A549 (cell line): ENCODE data around the gene ZRANB1. TPM values are rescaled to one million over a fixed set of nuclear protein-coding genes. Genes with fewer than 3 reads are reported as not detected.

ENCODE experiments used
- ATAC-seq, 2 experiments: fragments of 200-7000 bp in 1 of 2; fragments of >200 bp in 1 of 2; cut with Nextera tagmentation in 1 of 2; cut with Tn5 transposase in 1 of 2; 3 replicates each; pipeline versions ENCODE4 v1.8.0 to v1.9.1; 2018 to 2020; ENCODE audit warnings: mild to moderate bottlenecking in 1 of 2, moderate library complexity in 1 of 2
- CTCF ChIA-PET: fragments of 300-600 bp; sonication (Branson Sonifier 250); formaldehyde crosslinking; extraction: SDS; loops from one replicate; lab custom pipeline; 2021; ENCODE audit warnings: antibody characterized with exemption, inconsistent platforms; lab: Yijun Ruan, JAX
- POLR2A ChIA-PET: fragments of 350-600 bp; formaldehyde crosslinking; extraction: SDS; loops from one replicate; lab custom pipeline; 2021; ENCODE audit warnings: antibody characterized with exemption, inconsistent platforms; lab: Yijun Ruan, JAX
- DNase-seq, 2 experiments: peaks; one replicate each; pipeline versions ENCODE4 v3.0.0 to v3.0.0-alpha.2; 2011 to 2016; ENCODE audit warnings: low read depth in 1 of 2, low spot score in 1 of 2
- FAIRE-seq: peaks from 2 replicates; lab custom pipeline; 2011; peaks lifted over from hg19 to GRCh38; lab: Jason Lieb, UNC
- H3K27ac ChIP-seq, 2 experiments: fragments of >200 bp; sonication (Bioruptor Twin); formaldehyde crosslinking; 3 replicates each; pipeline ENCODE4 v1.5.1; 2016 to 2017
- H3K4me1 ChIP-seq: fragments of >200 bp; sonication (Bioruptor Twin); formaldehyde crosslinking; 3 replicates; pipeline ENCODE4 v1.6.1; 2016
- H3K4me2 ChIP-seq: fragments of >200 bp; sonication (Bioruptor Twin); formaldehyde crosslinking; 3 replicates; pipeline ENCODE4 v1.6.1; 2016
- H3K4me3 ChIP-seq: fragments of >200 bp; sonication (Bioruptor Twin); formaldehyde crosslinking; 3 replicates; pipeline ENCODE4 v1.5.1; 2016
- H3K9me3 ChIP-seq: fragments of >200 bp; sonication (Bioruptor Twin); formaldehyde crosslinking; 3 replicates; pipeline ENCODE4 v1.6.1; 2016
- BCL3 ChIP-seq: fragments of >200 bp; sonication (Bioruptor Twin); formaldehyde crosslinking; IDR thresholded peaks from 3 replicates; pipeline ENCODE4 v1.6.1; 2016
- CBX2 ChIP-seq: fragments of 200-600 bp; sonication (generic); IDR thresholded peaks from 2 replicates; pipeline ENCODE4 v1.6.1; 2016; ENCODE audit warnings: low read depth, mild to moderate bottlenecking, borderline replicate concordance
- CBX8 ChIP-seq: fragments of 200-600 bp; sonication (generic); IDR thresholded peaks from 2 replicates; pipeline ENCODE4 v1.6.1; 2016
- CTCF ChIP-seq: fragments of >200 bp; sonication (Bioruptor Twin); formaldehyde crosslinking; IDR thresholded peaks from 3 replicates; pipeline ENCODE4 v1.5.1; 2016
- E2F6 ChIP-seq: IDR thresholded peaks from 2 replicates; pipeline ENCODE4 v1.6.1; 2012; ENCODE audit warnings: low read depth, borderline replicate concordance
- EHF ChIP-seq: fragments of 250-450 bp; sonication (Bioruptor Pico); IDR thresholded peaks from 2 replicates; pipeline ENCODE4 v1.5.0; 2020; ENCODE audit warnings: mild to moderate bottlenecking
- ELK1 ChIP-seq: fragments of 150-350 bp; IDR thresholded peaks from 2 replicates; pipeline ENCODE4 v1.6.1; 2014; ENCODE audit warnings: low read depth, mild to moderate bottlenecking, low read length
- FOSB ChIP-seq: fragments of 250-450 bp; sonication (Bioruptor Pico); IDR thresholded peaks from 2 replicates; pipeline ENCODE4 v1.5.0; 2020; ENCODE audit warnings: mild to moderate bottlenecking, moderate library complexity
- FOSL2 ChIP-seq, 2 experiments: fragments of 450-650 bp in 1 of 2; fragments of >200 bp in 1 of 2; sonication (Bioruptor Twin) in 1 of 2; formaldehyde crosslinking; IDR thresholded peaks; 2 replicates each; pipeline versions ENCODE4 v1.5.0 to v1.6.1; 2016 to 2020; ENCODE audit warnings: mild to moderate bottlenecking in 1 of 2, moderate library complexity in 1 of 2
- HES2 ChIP-seq: fragments of >200 bp; sonication (Bioruptor Twin); formaldehyde crosslinking; IDR thresholded peaks from 2 replicates; pipeline ENCODE4 v1.6.1; 2016
- HOXA7 ChIP-seq: fragments of 250-450 bp; sonication (Bioruptor Pico); IDR thresholded peaks from 2 replicates; pipeline ENCODE4 v1.5.0; 2020; ENCODE audit warnings: mild to moderate bottlenecking, moderate library complexity
- HOXB13 ChIP-seq: fragments of 250-450 bp; sonication (Bioruptor Pico); IDR thresholded peaks from 2 replicates; pipeline ENCODE4 v1.5.0; 2020; ENCODE audit warnings: low read depth, mild to moderate bottlenecking, moderate library complexity
- MAFK ChIP-seq: fragments of 450-650 bp; IDR thresholded peaks from 2 replicates; pipeline ENCODE4 v1.6.1; 2014; ENCODE audit not compliant: partially characterized antibody
- MAZ ChIP-seq: fragments of 150-350 bp; IDR thresholded peaks from 2 replicates; pipeline ENCODE4 v1.6.1; 2014; ENCODE audit warnings: antibody characterized with exemption, low read depth, low read length, borderline replicate concordance
- NFE2L2 ChIP-seq: fragments of 150-350 bp; conservative IDR thresholded peaks from 2 replicates; pipeline ENCODE4 v1.6.1; 2014; ENCODE audit warnings: low read length
- NPAS2 ChIP-seq: fragments of 250-450 bp; sonication (Bioruptor Pico); IDR thresholded peaks from 2 replicates; pipeline ENCODE4 v1.8.0; 2022; ENCODE audit warnings: mild to moderate bottlenecking, moderate library complexity, borderline replicate concordance
- NR3C1 ChIP-seq: fragments of >200 bp; sonication (Bioruptor Twin); formaldehyde crosslinking; IDR thresholded peaks from 3 replicates; pipeline ENCODE4 v1.6.1; 2017
- POLR2AphosphoS2 ChIP-seq: conservative IDR thresholded peaks from 2 replicates; pipeline ENCODE4 v1.6.1; 2012; ENCODE audit warnings: low read length, improper control_type of control experiment, inconsistent platforms
- RAD21 ChIP-seq, 2 experiments: fragments of >200 bp in 1 of 2; sonication (Bioruptor Twin) in 1 of 2; formaldehyde crosslinking in 1 of 2; IDR thresholded peaks in 1 of 2; conservative IDR thresholded peaks in 1 of 2; 2 replicates in 1 of 2; 3 replicates in 1 of 2; pipeline ENCODE4 v1.6.1; 2012 to 2018; ENCODE audit warnings: inconsistent platforms in 1 of 2
- SREBF2 ChIP-seq: fragments of 450-650 bp; IDR thresholded peaks from 2 replicates; pipeline ENCODE4 v1.6.1; 2014; ENCODE audit warnings: mild to moderate bottlenecking, moderate library complexity
- TFCP2L1 ChIP-seq: fragments of 250-450 bp; sonication (Bioruptor Pico); IDR thresholded peaks from 2 replicates; pipeline ENCODE4 v1.5.0; 2021; ENCODE audit warnings: mild to moderate bottlenecking
- TP53 ChIP-seq: fragments of 250-450 bp; sonication (Bioruptor Pico); IDR thresholded peaks from 2 replicates; pipeline ENCODE4 v1.5.0; 2021; ENCODE audit warnings: mild to moderate bottlenecking, moderate library complexity
- WGBS: methylation state at CpG from one replicate; pipeline ENCODE4 v1.1.6; 2017; ENCODE audit errors: missing lambda C conversion rate; 5-methylcytosine and 5-hydroxymethylcytosine counted together
- polyA plus RNA-seq, 4 experiments: library from polyadenylated mRNA; depleted of rRNA in 3 of 4; stranded (reverse); fragments of >200 nt; fragmentation: RNase III in 1 of 4; extraction: RNeasy Plus Mini Kit Qiagen cat#74134 plus additional on column Dnase treatment in 1 of 4; gene quantifications; 2 replicates in 3 of 4; 3 replicates in 1 of 4; pipeline ENCODE4 v1.2.3, GENCODE V29; 2011 to 2017

The ZRANB1 gene
- polyA plus RNA-seq, 2 of the 4 experiments (the other 2 are of a cell fraction) = 8.0 to 19.5 TPM

GRCh38 chr10:125011171-125011925 is 69.4 kb downstream of the ZRANB1 start:
- TF ChIP-seq HES2 = no peak
- TF ChIP-seq BCL3 = no peak
- no peak for TF ChIP-seq TFCP2L1 (CRISPR knock-in tag)
- no peak for TF ChIP-seq TP53 (CRISPR knock-in tag)
- TF ChIP-seq HOXB13 (CRISPR knock-in tag) = no peak
- no peak for TF ChIP-seq MAFK
- TF ChIP-seq FOSL2 (IDR thresholded peaks at IDR 0.05) = no peak
- TF ChIP-seq FOSL2 (CRISPR knock-in tag; IDR thresholded peaks at IDR 0.05) = no peak
- TF ChIP-seq CBX2 = no peak
- no peak for TF ChIP-seq CBX8
- TF ChIP-seq MAZ = no peak
- TF ChIP-seq RAD21 (conservative IDR thresholded peaks at IDR 0.05 in 1 of 2, IDR thresholded peaks at IDR 0.05 in 1 of 2) = no peak
- no peak for TF ChIP-seq NFE2L2
- WGBS = 91% methylated on average over 16 of the region's 16 CpGs
- POLR2A ChIA-PET = no interaction called here
- no peak for DNase-seq
- Histone ChIP-seq H3K9me3 (no peaks in the 10 kb centered on the region), H3K4me3 (no peak overlapping the region), H3K4me2 (no peak overlapping the region), H3K27ac (no peak overlapping the region), H3K4me1 (no peaks in the 10 kb centered on the region)
- no peak for FAIRE-seq
- CTCF ChIA-PET = interaction anchor here (0.9 to 2.1 kb wide), 6 partner anchors 9 to 50 kb away, joined by 3 to 9 read pairs (median 4); no protein-coding TSS in a partner anchor
- ATAC-seq = no peak

GRCh38 chr10:125011926-125012705 is 70.2 kb downstream of the ZRANB1 start:
- Histone ChIP-seq H3K27ac (no peak overlapping the region), H3K4me1 (no peaks in the 10 kb centered on the region), H3K9me3 (no peaks in the 10 kb centered on the region), H3K4me3 (no peak overlapping the region), H3K4me2 (no peak overlapping the region)
- 90% methylated on average over 27 of the region's 27 CpGs for WGBS
- no peak for TF ChIP-seq SREBF2
- TF ChIP-seq E2F6 = no peak
- TF ChIP-seq HOXA7 (CRISPR knock-in tag) = no peak
- no peak for TF ChIP-seq FOSB (CRISPR knock-in tag)
- no peak for DNase-seq
- ChIA-PET CTCF (interaction anchor here (0.9 to 1.9 kb wide), 6 partner anchors 9 to 49 kb away, joined by 3 to 9 read pairs (median 4); no protein-coding TSS in a partner anchor), POLR2A (no interaction called here)
- no peak for ATAC-seq
- FAIRE-seq = no peak

- Histone ChIP-seq H3K4me2 (no peak overlapping the region), H3K4me1 (no peaks in the 10 kb centered on the region), H3K9me3 (no peaks in the 10 kb centered on the region), H3K27ac (no peak overlapping the region), H3K4me3 (no peak overlapping the region)
- WGBS = 85% methylated on average over 12 of the region's 15 CpGs
- CTCF ChIA-PET = interaction anchor here (1.2 to 1.4 kb wide), 2 partner anchors 14 to 35 kb away, joined by 5 read pairs; no protein-coding TSS in a partner anchor
- FAIRE-seq (no peak), DNase-seq (no peak), ATAC-seq (no peak)
- POLR2A ChIA-PET = no interaction called here
- no peak for TF ChIP-seq E2F6
- TF ChIP-seq POLR2AphosphoS2 = no peak
- TF ChIP-seq NPAS2 (CRISPR knock-in tag) = no peak
- TF ChIP-seq EHF (CRISPR knock-in tag) = no peak
- TF ChIP-seq NR3C1 = no peak
- no peak for TF ChIP-seq ELK1
- no peak for TF ChIP-seq CTCF
- TF ChIP-seq MAFK = no peak
Observed at GRCh38 chr10:125012851-125013528, 71.1 kb downstream of the ZRANB1 start.
